Stomach (tissue), 4 donors: ENCODE measurements around the gene STK33.

Source experiments
- CTCF ChIP-seq, 7 experiments: fragments of 450-650 bp in 4 of 7; fragments of 200-600 bp in 3 of 7; sonication (generic) in 3 of 7; IDR thresholded peaks; one replicate each; pipeline ENCODE4 v1.5.1; 2016 to 2019; ENCODE audit warnings: antibody characterized with exemption in 7 of 7, control low read depth in 2 of 7, mild to moderate bottlenecking in 1 of 7
- EP300 ChIP-seq: sonication (generic); formaldehyde crosslinking; IDR thresholded peaks from one replicate; pipeline ENCODE4 v1.6.1; 2017; ENCODE audit warnings: antibody characterized with exemption
- POLR2A ChIP-seq, 4 donors: fragments of 450-650 bp; IDR thresholded peaks; one replicate each; pipeline ENCODE4 v1.6.1; 2016; ENCODE audit warnings: antibody characterized with exemption in 4 of 4, control low read depth in 2 of 4, mild to moderate bottlenecking in 1 of 4, moderate library complexity in 1 of 4
- POLR2AphosphoS5 ChIP-seq, 3 donors: sonication (generic); formaldehyde crosslinking; IDR thresholded peaks; one replicate each; pipeline ENCODE4 v1.6.1; 2016; ENCODE audit warnings: antibody characterized with exemption in 3 of 3

GRCh38 chr11:8477151-8477550, 116.9 kb downstream of the STK33 start:
- no peak for TF ChIP-seq CTCF (IDR thresholded peaks at IDR 0.05)
- no peak for TF ChIP-seq POLR2A (IDR thresholded peaks at IDR 0.05)
- TF ChIP-seq POLR2AphosphoS5 (IDR thresholded peaks at IDR 0.05) = no peak
- no peak for TF ChIP-seq EP300
